Measurements from ENCODE around the gene RPL29. TPM values are rescaled to one million over a fixed set of nuclear protein-coding genes. Genes with fewer than 3 reads are reported as not detected.

The RPL29 gene
- polyA plus RNA-seq, 1 donor = 2,526 TPM

GRCh38 chr3:51971350-51971749 is 24.3 kb downstream of the RPL29 start:
- WGBS (ENCODE audit: insufficient coverage, low lambda C conversion rate) = no CpG with 5 or more reads among the region's 11 CpGs
- Histone ChIP-seq H3K4me1 (ENCODE audit: control insufficient read depth, insufficient read depth, low read length) (peaks cover 24% of the 10 kb centered on the region), H3K36me3 (ENCODE audit: control insufficient read depth, insufficient read depth, low read length) (peaks cover 3% of the 10 kb centered on the region), H3K27ac (ENCODE audit: low read length) (no peak overlapping the region), H3K4me3 (ENCODE audit: low read length) (no peak overlapping the region), H3K9me3 (ENCODE audit: control insufficient read depth, low read depth, low read length) (no peaks in the 10 kb centered on the region), H3K27me3 (ENCODE audit: control insufficient read depth, insufficient read depth, low read length) (no peaks in the 10 kb centered on the region)
- DNase-seq = no peak

GRCh38 chr3:51970606-51971300 is 24.9 kb downstream of the RPL29 start:
- WGBS (ENCODE audit: insufficient coverage, low lambda C conversion rate) = no CpG with 5 or more reads among the region's 6 CpGs

GRCh38 chr3:51969841-51970240 is 25.9 kb downstream of the RPL29 start:
- H3K27ac ChIP-seq (ENCODE audit: low read length) = no peak overlapping the region
- no peak for DNase-seq
- no peaks in the 10 kb centered on the region for H3K27me3 ChIP-seq (ENCODE audit: control insufficient read depth, insufficient read depth, low read length)
- H3K36me3 ChIP-seq (ENCODE audit: control insufficient read depth, insufficient read depth, low read length) = peaks cover 3% of the 10 kb centered on the region
- no peaks in the 10 kb centered on the region for H3K9me3 ChIP-seq (ENCODE audit: control insufficient read depth, low read depth, low read length)
- no CpG with 5 or more reads among the region's 4 CpGs for WGBS (ENCODE audit: insufficient coverage, low lambda C conversion rate)
- peaks cover 19% of the 10 kb centered on the region for H3K4me1 ChIP-seq (ENCODE audit: control insufficient read depth, insufficient read depth, low read length)
- no peak overlapping the region for H3K4me3 ChIP-seq (ENCODE audit: low read length)

More at GRCh38 chr3:51970606-51971300, 24.9 kb downstream of the RPL29 start:
- peaks cover 23% of the 10 kb centered on the region for H3K4me1 ChIP-seq (ENCODE audit: control insufficient read depth, insufficient read depth, low read length)
- no peaks in the 10 kb centered on the region for H3K27me3 ChIP-seq (ENCODE audit: control insufficient read depth, insufficient read depth, low read length)
- no peak overlapping the region for H3K4me3 ChIP-seq (ENCODE audit: low read length)
- DNase-seq = no peak
- no peaks in the 10 kb centered on the region for H3K9me3 ChIP-seq (ENCODE audit: control insufficient read depth, low read depth, low read length)
- peaks cover 3% of the 10 kb centered on the region for H3K36me3 ChIP-seq (ENCODE audit: control insufficient read depth, insufficient read depth, low read length)
- H3K27ac ChIP-seq (ENCODE audit: low read length) = no peak overlapping the region

- peaks cover 3% of the 10 kb centered on the region for H3K36me3 ChIP-seq (ENCODE audit: control insufficient read depth, insufficient read depth, low read length)
- WGBS (ENCODE audit: insufficient coverage, low lambda C conversion rate) = no CpG with 5 or more reads among the region's 6 CpGs
- peaks cover 12% of the 10 kb centered on the region for H3K4me1 ChIP-seq (ENCODE audit: control insufficient read depth, insufficient read depth, low read length)
- no peak for DNase-seq
- no peak overlapping the region for H3K4me3 ChIP-seq (ENCODE audit: low read length)
- H3K27ac ChIP-seq (ENCODE audit: low read length) = no peak overlapping the region
- H3K27me3 ChIP-seq (ENCODE audit: control insufficient read depth, insufficient read depth, low read length) = no peaks in the 10 kb centered on the region
- no peaks in the 10 kb centered on the region for H3K9me3 ChIP-seq (ENCODE audit: control insufficient read depth, low read depth, low read length)
Observed at GRCh38 chr3:51968883-51969678, 26.6 kb downstream of the RPL29 start.

GRCh38 chr3:51968170-51968775 is 27.4 kb downstream of the RPL29 start:
- H3K27me3 ChIP-seq (ENCODE audit: control insufficient read depth, insufficient read depth, low read length) = no peaks in the 10 kb centered on the region
- H3K9me3 ChIP-seq (ENCODE audit: control insufficient read depth, low read depth, low read length) = no peaks in the 10 kb centered on the region
- H3K4me3 ChIP-seq (ENCODE audit: low read length) = peak overlapping the region; percentile 64
- H3K36me3 ChIP-seq (ENCODE audit: control insufficient read depth, insufficient read depth, low read length) = peaks cover 3% of the 10 kb centered on the region
- peaks cover 11% of the 10 kb centered on the region for H3K4me1 ChIP-seq (ENCODE audit: control insufficient read depth, insufficient read depth, low read length)
- peak overlapping the region; percentile 77 for H3K27ac ChIP-seq (ENCODE audit: low read length)
- DNase-seq = peak; percentile 24 to 52
- no CpG with 5 or more reads among the region's 11 CpGs for WGBS (ENCODE audit: insufficient coverage, low lambda C conversion rate)

DNA sequence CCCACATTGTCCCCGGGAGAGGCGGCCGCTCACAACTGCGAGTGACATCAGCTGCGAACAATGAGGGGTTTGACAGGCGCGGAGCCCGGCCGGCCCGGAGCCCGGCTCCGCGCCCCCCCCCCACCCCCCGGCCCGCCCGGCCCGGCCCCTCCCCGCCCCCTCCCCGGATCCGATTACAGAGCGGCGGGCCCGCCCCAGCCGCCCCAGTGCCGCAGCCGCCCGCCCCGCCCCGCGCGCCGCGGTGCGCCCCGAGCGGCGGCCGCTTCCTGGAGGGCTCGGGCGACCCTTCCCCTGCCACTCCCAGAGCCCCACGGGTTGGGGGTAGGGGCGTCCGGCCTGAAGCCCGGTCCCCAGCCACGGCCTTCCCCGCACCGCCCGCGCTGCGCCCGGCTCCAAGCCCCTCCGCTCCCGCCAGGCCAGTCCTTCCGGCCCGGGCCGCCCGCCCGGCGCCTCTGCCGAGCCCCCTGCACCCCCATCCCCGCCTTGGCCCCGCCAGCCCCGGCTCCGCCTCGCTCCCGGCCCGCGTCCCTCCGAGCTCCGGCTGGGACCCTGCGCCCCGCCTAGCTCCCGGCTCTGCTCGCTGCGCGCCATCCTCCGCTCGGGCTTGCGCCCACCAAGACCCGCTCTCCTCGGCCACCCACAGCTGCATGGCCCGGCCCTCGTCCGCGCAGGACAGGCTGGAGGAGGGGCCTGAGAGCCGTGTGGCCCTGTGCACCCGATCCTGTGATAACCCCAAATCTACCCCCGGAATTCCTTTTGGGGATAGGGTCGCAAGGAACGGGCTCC is 28.1 kb downstream of the RPL29 start, which contains the start of gene PCBP4:
Gene PCBP4, minus strand, starts transcription at position 71 of the 786 bp plus-strand sequence. CDS start 6,214 bp downstream, outside the sequence.
- H3K9me3 ChIP-seq (ENCODE audit: control insufficient read depth, low read depth, low read length) = no peaks in the 10 kb centered on the region
- H3K4me3 ChIP-seq (ENCODE audit: low read length) = peak within 1 kb of the TSS; percentile 64
- no peaks in the 10 kb centered on the region for H3K27me3 ChIP-seq (ENCODE audit: control insufficient read depth, insufficient read depth, low read length)
- peaks cover 13% of the 10 kb centered on the region for H3K4me1 ChIP-seq (ENCODE audit: control insufficient read depth, insufficient read depth, low read length)
- H3K27ac ChIP-seq (ENCODE audit: low read length) = peak within 1 kb of the TSS; percentile 77
- no CpG with 5 or more reads among the region's 90 CpGs for WGBS (ENCODE audit: insufficient coverage, low lambda C conversion rate)
- DNase-seq = peak in 1 of 2 donors; percentile 65
- H3K36me3 ChIP-seq (ENCODE audit: control insufficient read depth, insufficient read depth, low read length) = peaks cover 3% of the 10 kb centered on the region

GRCh38 chr3:51966922-51967383 is 28.7 kb downstream of the RPL29 start:
- Histone ChIP-seq H3K9me3 (ENCODE audit: control insufficient read depth, low read depth, low read length) (no peaks in the 10 kb centered on the region), H3K4me1 (ENCODE audit: control insufficient read depth, insufficient read depth, low read length) (peaks cover 18% of the 10 kb centered on the region)
- peak in 1 of 2 donors; percentile 23 for DNase-seq

GRCh38 chr3:51966486-51966885 is 29.2 kb downstream of the RPL29 start:
- peak overlapping the region; percentile 61 for H3K4me3 ChIP-seq (ENCODE audit: low read length)
- peaks cover 23% of the 10 kb centered on the region for H3K4me1 ChIP-seq (ENCODE audit: control insufficient read depth, insufficient read depth, low read length)
- peak overlapping the region; percentile 42 for H3K27ac ChIP-seq (ENCODE audit: low read length)
- no peak for DNase-seq
- whole genome bisulfite sequencing (ENCODE audit: insufficient coverage, low lambda C conversion rate) = no CpG with 5 or more reads among the region's 5 CpGs
- no peaks in the 10 kb centered on the region for H3K9me3 ChIP-seq (ENCODE audit: control insufficient read depth, low read depth, low read length)
- peaks cover 3% of the 10 kb centered on the region for H3K36me3 ChIP-seq (ENCODE audit: control insufficient read depth, insufficient read depth, low read length)
- no peaks in the 10 kb centered on the region for H3K27me3 ChIP-seq (ENCODE audit: control insufficient read depth, insufficient read depth, low read length)

More at GRCh38 chr3:51966922-51967383, 28.7 kb downstream of the RPL29 start:
- WGBS (ENCODE audit: insufficient coverage, low lambda C conversion rate) = no CpG with 5 or more reads among the region's 33 CpGs
- H3K27me3 ChIP-seq (ENCODE audit: control insufficient read depth, insufficient read depth, low read length) = no peaks in the 10 kb centered on the region
- peak overlapping the region; percentile 61 for H3K4me3 ChIP-seq (ENCODE audit: low read length)
- H3K27ac ChIP-seq (ENCODE audit: low read length) = peak overlapping the region; percentile 42
- H3K36me3 ChIP-seq (ENCODE audit: control insufficient read depth, insufficient read depth, low read length) = peaks cover 3% of the 10 kb centered on the region

GRCh38 chr3:51966016-51966415 is 29.7 kb downstream of the RPL29 start:
- H3K4me1 ChIP-seq (ENCODE audit: control insufficient read depth, insufficient read depth, low read length) = peaks cover 27% of the 10 kb centered on the region
- no CpG with 5 or more reads among the region's 2 CpGs for WGBS (ENCODE audit: insufficient coverage, low lambda C conversion rate)
- peaks cover under 1% of the 10 kb centered on the region for H3K36me3 ChIP-seq (ENCODE audit: control insufficient read depth, insufficient read depth, low read length)
- no peak for DNase-seq
- H3K27ac ChIP-seq (ENCODE audit: low read length) = no peak overlapping the region
- no peaks in the 10 kb centered on the region for H3K9me3 ChIP-seq (ENCODE audit: control insufficient read depth, low read depth, low read length)
- no peak overlapping the region for H3K4me3 ChIP-seq (ENCODE audit: low read length)
- H3K27me3 ChIP-seq (ENCODE audit: control insufficient read depth, insufficient read depth, low read length) = no peaks in the 10 kb centered on the region
